GM23338 (cell line): ENCODE data around the gene LRIT1. TPM values are rescaled to one million over a fixed set of nuclear protein-coding genes. Genes with fewer than 3 reads are reported as not detected.

Source experiments
- ATAC-seq: fragments of 200-7000 bp; cut with Tn5 transposase; 3 replicates; pipeline ENCODE4 v1.9.1; 2020
- DNase-seq: peaks from one replicate; pipeline ENCODE4 v3.0.0-alpha.2; 2015; ENCODE audit warnings: low spot score
- H2AFZ ChIP-seq: fragments of 200-600 bp; sonication (generic); 2 replicates; pipeline ENCODE4 v1.8.0; 2016; ENCODE audit warnings: antibody characterized with exemption, mild to moderate bottlenecking, moderate library complexity
- H3F3A ChIP-seq: fragments of 200-600 bp; sonication (generic); replicated peaks from 2 replicates; pipeline ENCODE4 v1.8.0; 2017; ENCODE audit warnings: antibody characterized with exemption, mixed run types, low read depth
- H3K27ac ChIP-seq: fragments of 200-600 bp; sonication (generic); 2 replicates; pipeline ENCODE4 v1.6.1; 2016; ENCODE audit warnings: low read depth
- H3K27me3 ChIP-seq: fragments of 200-600 bp; sonication (generic); 2 replicates; pipeline ENCODE4 v1.8.0; 2016; ENCODE audit warnings: mild to moderate bottlenecking, mixed run types, moderate library complexity; ENCODE audit not compliant: insufficient read depth
- H3K36me3 ChIP-seq: fragments of 200-600 bp; sonication (generic); 2 replicates; pipeline ENCODE4 v1.8.0; 2016; ENCODE audit warnings: mild to moderate bottlenecking; ENCODE audit not compliant: insufficient read depth
- H3K4me1 ChIP-seq: fragments of 200-600 bp; sonication (generic); 2 replicates; pipeline ENCODE4 v1.8.0; 2016; ENCODE audit warnings: mild to moderate bottlenecking, moderate library complexity; ENCODE audit not compliant: insufficient read depth
- H3K4me2 ChIP-seq: fragments of 200-600 bp; sonication (generic); 2 replicates; pipeline ENCODE4 v1.7.1; 2017; ENCODE audit warnings: mixed run types
- H3K4me3 ChIP-seq: fragments of 200-600 bp; sonication (generic); 2 replicates; pipeline ENCODE4 v1.6.1; 2016; ENCODE audit warnings: mixed run types
- H3K79me2 ChIP-seq: fragments of 200-600 bp; sonication (generic); replicated peaks from 2 replicates; pipeline ENCODE4 v1.8.0; 2017; ENCODE audit warnings: mild to moderate bottlenecking; ENCODE audit not compliant: insufficient read depth
- H3K9me2 ChIP-seq: fragments of 200-600 bp; sonication (generic); 2 replicates; pipeline ENCODE4 v1.8.0; 2017; ENCODE audit not compliant: insufficient read depth
- H4K20me1 ChIP-seq: fragments of 200-600 bp; sonication (generic); replicated peaks from 2 replicates; pipeline ENCODE4 v1.8.0; 2017; ENCODE audit warnings: mild to moderate bottlenecking; ENCODE audit not compliant: insufficient read depth
- H3K27ac Mint-ChIP-seq: 2 replicates; pipeline ENCODE4 v1.8.0; 2020; ENCODE audit warnings: inconsistent platforms, mild to moderate bottlenecking, moderate library complexity, mixed read lengths
- H3K27me3 Mint-ChIP-seq: 3 replicates; pipeline ENCODE4 v1.8.0; 2022; ENCODE audit warnings: low read depth, mild to moderate bottlenecking, moderate library complexity, mixed read lengths, inconsistent platforms; ENCODE audit not compliant: insufficient read depth, poor library complexity
- H3K36me3 Mint-ChIP-seq: 3 replicates; pipeline ENCODE4 v1.8.0; 2021; ENCODE audit warnings: low read depth, mild to moderate bottlenecking, inconsistent platforms, moderate library complexity, mixed read lengths
- H3K4me1 Mint-ChIP-seq: 3 replicates; pipeline ENCODE4 v1.8.0; 2020; ENCODE audit warnings: mild to moderate bottlenecking, inconsistent platforms, mixed read lengths
- H3K4me3 Mint-ChIP-seq: 3 replicates; pipeline ENCODE4 v1.8.0; 2021; ENCODE audit warnings: moderate library complexity, mild to moderate bottlenecking, inconsistent platforms, mixed read lengths
- H3K9me3 Mint-ChIP-seq: 3 replicates; pipeline ENCODE4 v1.8.0; 2020; ENCODE audit warnings: moderate library complexity, mild to moderate bottlenecking, inconsistent platforms, mixed read lengths
- EZH2phosphoT487 ChIP-seq: fragments of 200-600 bp; sonication (generic); IDR thresholded peaks from one replicate; pipeline ENCODE4 v1.8.1; 2018; ENCODE audit warnings: antibody characterized with exemption; ENCODE audit not compliant: unreplicated experiment
- JUNB ChIP-seq: IDR thresholded peaks from one replicate; pipeline ENCODE4 v1.6.1; 2016; ENCODE audit warnings: antibody characterized with exemption; ENCODE audit not compliant: unreplicated experiment
- STAT1 ChIP-seq: IDR thresholded peaks from one replicate; pipeline ENCODE4 v1.6.1; 2016; ENCODE audit warnings: antibody characterized with exemption; ENCODE audit not compliant: unreplicated experiment
- ZNF114 ChIP-seq: fragments of 250-450 bp; sonication (Bioruptor Pico); IDR thresholded peaks from 2 replicates; pipeline ENCODE4 v1.5.0; 2020; ENCODE audit warnings: mild to moderate bottlenecking, moderate library complexity
- ZNF331 ChIP-seq: fragments of 250-450 bp; sonication (Bioruptor Pico); IDR thresholded peaks from 2 replicates; pipeline ENCODE4 v1.5.0; 2020; ENCODE audit warnings: low read depth, mild to moderate bottlenecking, moderate library complexity
- polyA plus RNA-seq: library from polyadenylated mRNA; unstranded; fragments of >200 nt; fragmentation: Nextera tagmentation; extraction: Ambion mirVana; gene quantifications from 2 replicates; pipeline ENCODE4 v1.2.1, GENCODE V29; 2016
- total RNA-seq: library from RNA; depleted of rRNA; stranded (reverse); fragments of >200 nt; shearing (Covaris generic); gene quantifications from 2 replicates; pipeline ENCODE4 v1.2.3, GENCODE V29; 2014
- TF ChIP-seq, protein P1 (sequence below): IDR thresholded peaks from one replicate; pipeline ENCODE4 v1.6.1; 2018; ENCODE audit warnings: antibody characterized with exemption; ENCODE audit not compliant: unreplicated experiment
- TF ChIP-seq, protein P2 (sequence below), 2 experiments: fragments of 200-600 bp in 1 of 2; sonication (generic) in 1 of 2; conservative IDR thresholded peaks; 2 replicates each; pipeline versions ENCODE4 v1.5.1 to v1.6.1; 2016 to 2017; ENCODE audit warnings: antibody characterized with exemption in 2 of 2, low read depth in 2 of 2, mild to moderate bottlenecking in 2 of 2, moderate library complexity in 1 of 2
- TF ChIP-seq, protein P3 (sequence below): fragments of 250-450 bp; sonication (Bioruptor Pico); IDR thresholded peaks from 2 replicates; pipeline ENCODE4 v1.5.0; 2020; ENCODE audit warnings: mild to moderate bottlenecking, moderate library complexity
- TF ChIP-seq, protein P4 (sequence below): IDR thresholded peaks from 2 replicates; pipeline ENCODE4 v1.6.1; 2016; ENCODE audit warnings: antibody characterized with exemption

The LRIT1 gene
- total and polyA plus RNA-seq, 2 experiments from 2014 or later: 0.07 TPM; not detected in 1

DNA sequence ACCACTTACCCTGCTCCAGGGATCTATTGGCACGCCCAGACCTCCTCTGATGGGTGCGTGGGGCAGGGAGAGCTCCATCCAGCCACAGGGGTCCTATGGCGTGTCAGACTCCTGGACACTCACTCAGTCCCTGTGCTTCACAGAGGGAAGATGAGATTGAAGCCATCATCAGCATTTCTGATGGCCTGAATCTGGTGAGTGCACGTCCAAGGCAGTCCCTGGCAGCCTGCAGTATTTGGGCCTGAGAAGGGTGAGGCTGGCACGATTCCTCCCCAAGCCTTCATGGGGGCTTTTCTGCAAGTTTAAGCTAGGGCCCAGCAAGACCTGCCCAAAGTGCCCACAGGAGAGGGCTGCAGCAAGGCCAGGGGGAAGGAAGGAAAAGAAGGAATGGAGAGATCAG, 43.7 kb downstream of the LRIT1 start:
- no peaks in the 10 kb centered on the region for H3K36me3 ChIP-seq
- no peak overlapping the region for H3K4me3 Mint-ChIP-seq
- H3K27me3 ChIP-seq: peaks cover 38% of the 10 kb centered on the region

More for the DNA sequence above, 43.7 kb downstream of the LRIT1 start:
- Histone ChIP-seq H4K20me1 (no peaks in the 10 kb centered on the region), H3K4me2 (no peak overlapping the region), H3K27ac (no peak overlapping the region), H3K4me1 (peaks cover 3% of the 10 kb centered on the region; the same call in 1 of the 2 replicates), H3K9me2 (no peaks in the 10 kb centered on the region), H3K79me2 (no peaks in the 10 kb centered on the region), H2AFZ (no peak overlapping the region), H3F3A (no peaks in the 10 kb centered on the region), H3K4me3 (no peak overlapping the region)
- no peak for ATAC-seq
- Mint-ChIP-seq H3K27ac (no peak overlapping the region), H3K27me3 (peaks cover 38% of the 10 kb centered on the region), H3K36me3 (no peaks in the 10 kb centered on the region), H3K4me1 (peaks cover 5% of the 10 kb centered on the region), H3K9me3 (no peaks in the 10 kb centered on the region)
- DNase-seq: no peak
- TF ChIP-seq ZNF114 (CRISPR knock-in tag) (no peak), JUNB (no peak), ZNF331 (CRISPR knock-in tag) (no peak), EZH2phosphoT487 (no peak), STAT1 (no peak)
- TF ChIP-seq, protein P1, sequence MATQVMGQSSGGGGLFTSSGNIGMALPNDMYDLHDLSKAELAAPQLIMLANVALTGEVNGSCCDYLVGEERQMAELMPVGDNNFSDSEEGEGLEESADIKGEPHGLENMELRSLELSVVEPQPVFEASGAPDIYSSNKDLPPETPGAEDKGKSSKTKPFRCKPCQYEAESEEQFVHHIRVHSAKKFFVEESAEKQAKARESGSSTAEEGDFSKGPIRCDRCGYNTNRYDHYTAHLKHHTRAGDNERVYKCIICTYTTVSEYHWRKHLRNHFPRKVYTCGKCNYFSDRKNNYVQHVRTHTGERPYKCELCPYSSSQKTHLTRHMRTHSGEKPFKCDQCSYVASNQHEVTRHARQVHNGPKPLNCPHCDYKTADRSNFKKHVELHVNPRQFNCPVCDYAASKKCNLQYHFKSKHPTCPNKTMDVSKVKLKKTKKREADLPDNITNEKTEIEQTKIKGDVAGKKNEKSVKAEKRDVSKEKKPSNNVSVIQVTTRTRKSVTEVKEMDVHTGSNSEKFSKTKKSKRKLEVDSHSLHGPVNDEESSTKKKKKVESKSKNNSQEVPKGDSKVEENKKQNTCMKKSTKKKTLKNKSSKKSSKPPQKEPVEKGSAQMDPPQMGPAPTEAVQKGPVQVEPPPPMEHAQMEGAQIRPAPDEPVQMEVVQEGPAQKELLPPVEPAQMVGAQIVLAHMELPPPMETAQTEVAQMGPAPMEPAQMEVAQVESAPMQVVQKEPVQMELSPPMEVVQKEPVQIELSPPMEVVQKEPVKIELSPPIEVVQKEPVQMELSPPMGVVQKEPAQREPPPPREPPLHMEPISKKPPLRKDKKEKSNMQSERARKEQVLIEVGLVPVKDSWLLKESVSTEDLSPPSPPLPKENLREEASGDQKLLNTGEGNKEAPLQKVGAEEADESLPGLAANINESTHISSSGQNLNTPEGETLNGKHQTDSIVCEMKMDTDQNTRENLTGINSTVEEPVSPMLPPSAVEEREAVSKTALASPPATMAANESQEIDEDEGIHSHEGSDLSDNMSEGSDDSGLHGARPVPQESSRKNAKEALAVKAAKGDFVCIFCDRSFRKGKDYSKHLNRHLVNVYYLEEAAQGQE: no peak
- TF ChIP-seq, protein P2, sequence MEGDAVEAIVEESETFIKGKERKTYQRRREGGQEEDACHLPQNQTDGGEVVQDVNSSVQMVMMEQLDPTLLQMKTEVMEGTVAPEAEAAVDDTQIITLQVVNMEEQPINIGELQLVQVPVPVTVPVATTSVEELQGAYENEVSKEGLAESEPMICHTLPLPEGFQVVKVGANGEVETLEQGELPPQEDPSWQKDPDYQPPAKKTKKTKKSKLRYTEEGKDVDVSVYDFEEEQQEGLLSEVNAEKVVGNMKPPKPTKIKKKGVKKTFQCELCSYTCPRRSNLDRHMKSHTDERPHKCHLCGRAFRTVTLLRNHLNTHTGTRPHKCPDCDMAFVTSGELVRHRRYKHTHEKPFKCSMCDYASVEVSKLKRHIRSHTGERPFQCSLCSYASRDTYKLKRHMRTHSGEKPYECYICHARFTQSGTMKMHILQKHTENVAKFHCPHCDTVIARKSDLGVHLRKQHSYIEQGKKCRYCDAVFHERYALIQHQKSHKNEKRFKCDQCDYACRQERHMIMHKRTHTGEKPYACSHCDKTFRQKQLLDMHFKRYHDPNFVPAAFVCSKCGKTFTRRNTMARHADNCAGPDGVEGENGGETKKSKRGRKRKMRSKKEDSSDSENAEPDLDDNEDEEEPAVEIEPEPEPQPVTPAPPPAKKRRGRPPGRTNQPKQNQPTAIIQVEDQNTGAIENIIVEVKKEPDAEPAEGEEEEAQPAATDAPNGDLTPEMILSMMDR (conservative IDR thresholded peaks at IDR 0.05; ENCODE audit: low read depth in 2 of 2): no peak
- TF ChIP-seq, protein P3, sequence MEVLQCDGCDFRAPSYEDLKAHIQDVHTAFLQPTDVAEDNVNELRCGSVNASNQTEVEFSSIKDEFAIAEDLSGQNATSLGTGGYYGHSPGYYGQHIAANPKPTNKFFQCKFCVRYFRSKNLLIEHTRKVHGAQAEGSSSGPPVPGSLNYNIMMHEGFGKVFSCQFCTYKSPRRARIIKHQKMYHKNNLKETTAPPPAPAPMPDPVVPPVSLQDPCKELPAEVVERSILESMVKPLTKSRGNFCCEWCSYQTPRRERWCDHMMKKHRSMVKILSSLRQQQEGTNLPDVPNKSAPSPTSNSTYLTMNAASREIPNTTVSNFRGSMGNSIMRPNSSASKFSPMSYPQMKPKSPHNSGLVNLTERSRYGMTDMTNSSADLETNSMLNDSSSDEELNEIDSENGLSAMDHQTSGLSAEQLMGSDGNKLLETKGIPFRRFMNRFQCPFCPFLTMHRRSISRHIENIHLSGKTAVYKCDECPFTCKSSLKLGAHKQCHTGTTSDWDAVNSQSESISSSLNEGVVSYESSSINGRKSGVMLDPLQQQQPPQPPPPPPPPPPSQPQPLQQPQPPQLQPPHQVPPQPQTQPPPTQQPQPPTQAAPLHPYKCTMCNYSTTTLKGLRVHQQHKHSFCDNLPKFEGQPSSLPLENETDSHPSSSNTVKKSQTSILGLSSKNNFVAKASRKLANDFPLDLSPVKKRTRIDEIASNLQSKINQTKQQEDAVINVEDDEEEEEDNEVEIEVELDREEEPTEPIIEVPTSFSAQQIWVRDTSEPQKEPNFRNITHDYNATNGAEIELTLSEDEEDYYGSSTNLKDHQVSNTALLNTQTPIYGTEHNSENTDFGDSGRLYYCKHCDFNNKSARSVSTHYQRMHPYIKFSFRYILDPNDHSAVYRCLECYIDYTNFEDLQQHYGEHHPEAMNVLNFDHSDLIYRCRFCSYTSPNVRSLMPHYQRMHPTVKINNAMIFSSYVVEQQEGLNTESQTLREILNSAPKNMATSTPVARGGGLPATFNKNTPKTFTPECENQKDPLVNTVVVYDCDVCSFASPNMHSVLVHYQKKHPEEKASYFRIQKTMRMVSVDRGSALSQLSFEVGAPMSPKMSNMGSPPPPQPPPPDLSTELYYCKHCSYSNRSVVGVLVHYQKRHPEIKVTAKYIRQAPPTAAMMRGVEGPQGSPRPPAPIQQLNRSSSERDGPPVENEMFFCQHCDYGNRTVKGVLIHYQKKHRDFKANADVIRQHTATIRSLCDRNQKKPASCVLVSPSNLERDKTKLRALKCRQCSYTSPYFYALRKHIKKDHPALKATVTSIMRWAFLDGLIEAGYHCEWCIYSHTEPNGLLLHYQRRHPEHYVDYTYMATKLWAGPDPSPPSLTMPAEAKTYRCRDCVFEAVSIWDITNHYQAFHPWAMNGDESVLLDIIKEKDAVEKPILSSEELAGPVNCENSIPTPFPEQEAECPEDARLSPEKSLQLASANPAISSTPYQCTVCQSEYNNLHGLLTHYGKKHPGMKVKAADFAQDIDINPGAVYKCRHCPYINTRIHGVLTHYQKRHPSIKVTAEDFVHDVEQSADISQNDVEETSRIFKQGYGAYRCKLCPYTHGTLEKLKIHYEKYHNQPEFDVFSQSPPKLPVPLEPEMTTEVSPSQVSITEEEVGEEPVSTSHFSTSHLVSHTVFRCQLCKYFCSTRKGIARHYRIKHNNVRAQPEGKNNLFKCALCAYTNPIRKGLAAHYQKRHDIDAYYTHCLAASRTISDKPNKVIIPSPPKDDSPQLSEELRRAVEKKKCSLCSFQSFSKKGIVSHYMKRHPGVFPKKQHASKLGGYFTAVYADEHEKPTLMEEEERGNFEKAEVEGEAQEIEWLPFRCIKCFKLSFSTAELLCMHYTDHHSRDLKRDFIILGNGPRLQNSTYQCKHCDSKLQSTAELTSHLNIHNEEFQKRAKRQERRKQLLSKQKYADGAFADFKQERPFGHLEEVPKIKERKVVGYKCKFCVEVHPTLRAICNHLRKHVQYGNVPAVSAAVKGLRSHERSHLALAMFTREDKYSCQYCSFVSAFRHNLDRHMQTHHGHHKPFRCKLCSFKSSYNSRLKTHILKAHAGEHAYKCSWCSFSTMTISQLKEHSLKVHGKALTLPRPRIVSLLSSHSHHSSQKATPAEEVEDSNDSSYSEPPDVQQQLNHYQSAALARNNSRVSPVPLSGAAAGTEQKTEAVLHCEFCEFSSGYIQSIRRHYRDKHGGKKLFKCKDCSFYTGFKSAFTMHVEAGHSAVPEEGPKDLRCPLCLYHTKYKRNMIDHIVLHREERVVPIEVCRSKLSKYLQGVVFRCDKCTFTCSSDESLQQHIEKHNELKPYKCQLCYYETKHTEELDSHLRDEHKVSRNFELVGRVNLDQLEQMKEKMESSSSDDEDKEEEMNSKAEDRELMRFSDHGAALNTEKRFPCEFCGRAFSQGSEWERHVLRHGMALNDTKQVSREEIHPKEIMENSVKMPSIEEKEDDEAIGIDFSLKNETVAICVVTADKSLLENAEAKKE (CRISPR knock-in tag): no peak
- TF ChIP-seq, protein P4, sequence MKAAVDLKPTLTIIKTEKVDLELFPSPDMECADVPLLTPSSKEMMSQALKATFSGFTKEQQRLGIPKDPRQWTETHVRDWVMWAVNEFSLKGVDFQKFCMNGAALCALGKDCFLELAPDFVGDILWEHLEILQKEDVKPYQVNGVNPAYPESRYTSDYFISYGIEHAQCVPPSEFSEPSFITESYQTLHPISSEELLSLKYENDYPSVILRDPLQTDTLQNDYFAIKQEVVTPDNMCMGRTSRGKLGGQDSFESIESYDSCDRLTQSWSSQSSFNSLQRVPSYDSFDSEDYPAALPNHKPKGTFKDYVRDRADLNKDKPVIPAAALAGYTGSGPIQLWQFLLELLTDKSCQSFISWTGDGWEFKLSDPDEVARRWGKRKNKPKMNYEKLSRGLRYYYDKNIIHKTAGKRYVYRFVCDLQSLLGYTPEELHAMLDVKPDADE: no peak
